GM18868 (cell line): ENCODE results near the gene LCA5.
"Not testable (repeated sequence)": the region's sequence is repeated elsewhere in the genome, so short reads cannot be mapped to it uniquely, and the experiment has no call there.

Source experiments
- ATAC-seq: cut with Tn5 transposase; IDR thresholded peaks from one replicate; pipeline ENCODE4 v1.9.1; 2021; ENCODE audit warnings: mild to moderate bottlenecking, moderate library complexity; ENCODE audit not compliant: unreplicated experiment

The LCA5 gene

GRCh38 chr6:79538106-79538971 is 1.1 kb upstream of the LCA5 start:
- ATAC-seq = no peak

GRCh38 chr6:79536585-79536953 is 661 bp downstream of the LCA5 start:
- no peak for ATAC-seq

- ATAC-seq = not testable (repeated sequence)
These were observed 7.7 kb downstream of the LCA5 start for GRCh38 chr6:79529567-79529966.

GRCh38 chr6:79526897-79527296 is 10.3 kb downstream of the LCA5 start:
- no peak for ATAC-seq

- no peak for ATAC-seq
These were observed 11.7 kb downstream of the LCA5 start for GRCh38 chr6:79525272-79526100.

DNA sequence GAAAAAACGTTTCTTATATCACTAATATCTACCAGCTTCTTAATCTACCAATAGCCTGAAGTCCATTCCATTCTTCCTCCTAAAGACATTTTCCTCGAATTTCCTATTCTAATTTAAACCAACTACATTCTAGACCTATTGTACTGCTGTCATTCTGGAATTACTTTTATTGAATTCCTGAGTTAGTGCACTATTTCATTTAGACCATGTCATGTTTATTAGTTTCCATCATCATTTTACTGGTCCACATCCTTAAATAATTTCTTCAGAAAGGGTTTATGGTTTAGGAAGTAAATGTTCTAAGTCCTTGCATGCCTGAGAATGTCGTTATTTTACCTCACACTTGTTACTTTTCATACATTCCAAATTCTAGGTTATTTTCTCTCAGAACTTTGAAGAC is 13.2 kb downstream of the LCA5 start:
- no peak for ATAC-seq

DNA sequence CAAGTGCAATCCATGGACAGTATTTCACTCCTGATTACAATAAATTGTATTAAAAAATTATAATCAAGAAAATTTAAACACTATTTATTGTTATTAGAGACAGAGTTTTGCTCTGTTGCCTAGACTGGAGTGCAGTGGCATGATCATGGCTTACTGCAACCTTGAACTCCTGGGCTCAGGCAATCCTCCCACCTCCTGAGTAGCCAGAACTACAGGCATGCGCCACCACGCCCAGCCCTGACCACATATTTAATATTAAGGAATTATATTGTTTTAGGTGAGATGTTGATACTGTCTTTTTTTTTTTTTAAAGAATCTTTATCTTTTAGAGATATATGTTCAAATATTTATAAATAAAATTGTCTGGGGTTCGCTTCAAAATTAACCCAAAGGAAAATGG is 14.6 kb downstream of the LCA5 start:
- ATAC-seq = no peak

DNA sequence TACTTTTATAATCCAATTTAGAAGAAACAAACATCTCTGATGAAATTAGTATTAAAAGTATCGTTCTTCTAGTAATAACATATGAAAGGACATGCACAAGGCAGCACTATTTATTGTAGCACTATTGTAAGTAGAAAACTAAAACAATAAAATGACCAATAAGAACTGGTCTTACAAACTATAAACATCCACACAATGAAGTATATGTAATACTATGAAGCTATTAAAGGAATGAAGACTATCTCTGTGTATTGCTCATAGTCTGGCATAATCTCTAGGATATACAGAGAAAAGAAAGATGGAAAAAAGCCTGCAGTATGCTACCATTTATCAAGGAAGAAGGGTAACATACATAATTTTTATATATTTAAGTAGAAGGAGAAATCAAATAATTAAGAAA is 16.7 kb downstream of the LCA5 start:
- no peak for ATAC-seq

GRCh38 chr6:79518842-79519241 is 18.4 kb downstream of the LCA5 start:
- no peak for ATAC-seq

GRCh38 chr6:79515436-79515835 is 21.8 kb downstream of the LCA5 start:
- no peak for ATAC-seq

- no peak for ATAC-seq
These were observed 24.1 kb downstream of the LCA5 start for GRCh38 chr6:79513111-79513510.

DNA sequence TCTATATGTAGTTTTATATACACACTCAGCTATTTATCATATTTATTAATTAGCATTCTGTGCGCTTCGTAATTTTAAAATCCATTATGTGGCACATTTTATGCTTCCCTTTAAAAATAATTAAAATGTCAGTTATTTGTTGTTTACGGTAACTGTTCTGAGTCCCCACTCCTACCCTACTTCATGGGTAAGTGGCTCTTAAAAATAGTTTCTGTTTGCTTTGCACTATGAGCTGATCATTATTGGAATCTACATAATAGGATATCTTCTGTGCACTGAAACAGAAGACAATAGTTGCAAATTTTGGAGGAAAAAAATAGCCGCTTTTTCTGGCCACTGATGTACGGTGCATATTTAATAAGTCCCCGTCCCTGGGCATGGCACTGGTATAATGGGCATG is 25.2 kb downstream of the LCA5 start:
- no peak for ATAC-seq

DNA sequence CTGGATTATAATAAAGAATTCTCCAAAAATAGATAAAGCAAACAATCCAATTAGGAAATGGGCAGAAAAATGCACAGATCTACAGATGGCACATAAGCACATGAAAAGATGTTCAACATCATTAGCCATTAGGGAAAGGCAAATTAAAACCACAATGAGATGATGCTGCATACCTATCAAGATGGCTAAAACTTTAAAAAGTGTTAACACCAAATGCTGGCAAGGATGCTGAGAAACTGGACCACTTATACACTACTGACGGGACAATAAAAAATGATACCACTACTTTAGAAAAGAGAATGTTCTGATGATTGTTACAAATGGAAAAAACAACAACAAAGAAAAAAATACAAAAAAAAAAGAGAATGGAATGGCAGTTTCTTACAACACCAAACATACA is 26.5 kb downstream of the LCA5 start:
- ATAC-seq = no peak

- no peak for ATAC-seq
These were observed 31.0 kb downstream of the LCA5 start for GRCh38 chr6:79506251-79506650.

DNA sequence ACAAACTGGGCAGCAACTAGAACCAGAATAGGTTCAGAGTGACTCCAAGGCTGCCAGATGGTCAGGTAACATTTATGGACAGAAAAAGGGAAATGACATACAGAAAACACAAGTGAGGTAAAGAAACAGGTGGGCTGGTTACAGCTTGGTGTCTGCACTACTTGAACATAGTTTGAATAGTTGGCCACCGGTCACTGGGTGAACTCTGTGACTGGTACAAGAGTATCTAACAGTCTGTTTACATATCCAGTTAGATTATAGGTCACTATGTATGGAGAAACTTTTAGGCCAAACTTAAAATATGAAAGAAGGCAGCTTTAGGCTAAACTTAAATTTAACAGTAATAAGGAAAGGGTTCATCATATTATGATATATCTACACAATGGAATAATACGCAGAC is 32.9 kb downstream of the LCA5 start:
- ATAC-seq = no peak

DNA sequence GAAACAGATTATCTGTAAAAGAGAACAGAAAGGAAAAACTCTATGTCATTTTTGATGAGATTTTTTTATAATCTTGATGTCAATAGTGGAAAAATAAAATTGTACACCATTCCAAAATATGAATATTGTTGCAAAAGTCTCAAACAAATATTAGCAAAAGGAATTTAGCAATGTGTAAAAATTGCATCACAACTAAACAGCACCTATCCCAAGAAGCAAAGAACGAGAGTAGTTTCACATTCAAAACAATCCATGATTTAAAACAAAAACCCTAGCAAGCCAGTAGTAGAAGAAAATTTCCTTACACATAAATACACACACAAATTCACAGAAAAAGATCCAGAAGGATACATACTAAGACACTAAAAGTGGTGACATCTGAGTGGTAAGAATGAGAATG is 38.4 kb downstream of the LCA5 start:
- ATAC-seq = no peak

- no peak for ATAC-seq
These were observed 42.0 kb downstream of the LCA5 start for GRCh38 chr6:79495246-79495645.

GRCh38 chr6:79494841-79495240 is 42.4 kb downstream of the LCA5 start:
- ATAC-seq = no peak

DNA sequence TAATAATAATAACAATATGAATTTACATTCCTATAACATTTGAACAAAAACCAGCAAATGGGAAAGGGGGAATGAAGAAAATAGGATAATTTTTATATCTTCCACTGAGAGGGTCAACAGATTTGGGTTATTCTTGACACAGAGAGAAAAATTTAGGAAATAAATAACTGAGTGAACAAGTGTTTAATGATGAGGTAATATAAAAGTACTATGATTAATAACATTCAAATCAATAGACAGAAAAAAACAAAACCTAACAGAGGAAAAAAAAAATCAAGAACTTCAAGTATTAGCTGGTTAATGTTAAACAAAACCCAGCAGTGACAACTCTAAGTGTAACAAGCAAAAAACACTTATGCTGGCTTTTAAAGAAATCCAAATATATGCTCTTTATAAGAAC is 66.5 kb downstream of the LCA5 start:
- ATAC-seq = no peak

DNA sequence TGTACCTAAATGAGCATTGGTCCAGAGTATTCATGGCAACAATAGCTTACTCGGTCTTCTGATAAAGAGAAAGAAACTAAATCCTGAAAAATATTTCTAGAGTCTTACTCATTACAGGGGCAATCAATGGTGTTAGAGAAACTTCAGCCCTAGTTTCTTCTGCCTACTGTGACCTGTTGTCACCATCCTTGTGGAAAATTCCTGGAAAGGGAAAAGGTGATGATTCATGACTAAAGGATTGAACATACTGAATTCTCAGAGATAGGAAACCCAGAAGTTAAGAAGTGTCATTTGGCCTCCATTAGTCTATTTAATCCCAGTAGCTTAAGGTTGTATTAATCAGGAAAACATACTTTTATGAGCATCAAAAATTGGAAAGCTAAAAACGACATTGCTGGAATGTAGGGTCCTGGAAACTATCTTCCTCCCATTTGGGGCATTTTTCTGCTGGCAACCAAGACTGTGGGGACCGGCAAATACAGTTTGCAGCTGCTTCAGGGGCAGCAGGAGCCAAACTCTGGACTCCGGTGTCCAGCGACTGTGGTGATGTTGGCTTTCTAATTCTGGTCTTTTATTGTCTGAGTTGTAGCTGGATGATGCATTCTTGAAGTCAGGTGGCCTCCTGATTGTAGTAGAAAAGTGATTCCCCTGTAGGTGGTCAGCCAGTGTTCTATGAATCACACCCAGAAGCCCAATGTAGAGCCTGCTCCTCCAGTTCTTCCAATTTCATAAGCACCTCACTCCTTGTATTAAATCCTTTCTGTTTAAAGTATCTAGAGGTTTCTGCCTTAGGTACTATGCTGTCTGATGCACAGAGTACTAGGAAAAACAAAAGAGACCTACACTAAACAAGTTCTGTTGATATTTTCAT is 67.6 kb downstream of the LCA5 start:
- ATAC-seq = no peak

DNA sequence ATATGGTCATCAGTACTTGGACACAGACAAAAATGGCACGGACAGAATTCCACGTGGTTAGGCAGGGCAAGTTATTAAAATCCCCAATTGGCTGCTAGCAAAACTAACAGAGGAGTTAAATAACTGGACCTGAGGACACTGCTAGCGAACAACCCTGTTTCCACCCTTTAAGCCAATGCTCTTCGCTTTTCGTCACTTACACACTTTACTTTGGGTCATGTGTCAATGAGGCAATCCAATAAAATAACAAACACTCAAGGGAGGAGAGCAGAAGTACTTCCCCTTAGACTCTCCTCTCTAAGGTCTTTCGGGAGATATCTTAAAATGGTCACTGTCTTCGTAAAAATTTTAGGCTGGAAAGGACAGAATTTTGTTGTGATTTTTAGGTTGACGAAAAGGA is 68.6 kb downstream of the LCA5 start:
- ATAC-seq = no peak
